Inflammatory macrophage treated with lipopolysaccharide for 4 hours (primary cell): Measurements from ENCODE around the gene RETREG1.
"Not testable (repeated sequence)": the region's sequence is repeated elsewhere in the genome, so short reads cannot be mapped to it uniquely, and the experiment has no call there.

Experiments
- DNase-seq: peaks from one replicate; pipeline ENCODE4 v3.0.0-alpha.2; 2020

Gene RETREG1

DNA sequence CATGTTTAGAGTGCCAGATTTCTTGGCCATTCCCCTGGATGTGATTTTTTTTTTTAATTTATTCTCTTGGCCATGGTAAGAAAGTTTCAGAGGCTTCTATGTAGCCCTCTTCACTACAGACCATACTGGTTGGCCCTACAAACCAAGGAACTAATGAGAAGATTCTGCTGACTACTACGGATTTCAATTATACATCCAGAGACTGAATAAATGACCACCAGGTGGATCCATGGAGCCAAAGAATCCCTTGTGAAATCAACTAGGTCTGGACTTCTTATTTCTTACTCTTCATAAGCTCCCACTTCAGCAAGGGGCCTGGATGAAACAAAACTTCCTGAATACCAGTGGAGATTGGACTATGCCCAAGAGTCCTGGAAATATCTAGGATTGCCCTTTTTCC, 178.8 kb downstream of the RETREG1 start:
- DNase-seq = no peak

- not testable (repeated sequence) for DNase-seq
Observed at GRCh38 chr5:16436065-16436682, 180.6 kb downstream of the RETREG1 start.

GRCh38 chr5:16431490-16431889, 185.3 kb downstream of the RETREG1 start:
- DNase-seq = no peak

DNA sequence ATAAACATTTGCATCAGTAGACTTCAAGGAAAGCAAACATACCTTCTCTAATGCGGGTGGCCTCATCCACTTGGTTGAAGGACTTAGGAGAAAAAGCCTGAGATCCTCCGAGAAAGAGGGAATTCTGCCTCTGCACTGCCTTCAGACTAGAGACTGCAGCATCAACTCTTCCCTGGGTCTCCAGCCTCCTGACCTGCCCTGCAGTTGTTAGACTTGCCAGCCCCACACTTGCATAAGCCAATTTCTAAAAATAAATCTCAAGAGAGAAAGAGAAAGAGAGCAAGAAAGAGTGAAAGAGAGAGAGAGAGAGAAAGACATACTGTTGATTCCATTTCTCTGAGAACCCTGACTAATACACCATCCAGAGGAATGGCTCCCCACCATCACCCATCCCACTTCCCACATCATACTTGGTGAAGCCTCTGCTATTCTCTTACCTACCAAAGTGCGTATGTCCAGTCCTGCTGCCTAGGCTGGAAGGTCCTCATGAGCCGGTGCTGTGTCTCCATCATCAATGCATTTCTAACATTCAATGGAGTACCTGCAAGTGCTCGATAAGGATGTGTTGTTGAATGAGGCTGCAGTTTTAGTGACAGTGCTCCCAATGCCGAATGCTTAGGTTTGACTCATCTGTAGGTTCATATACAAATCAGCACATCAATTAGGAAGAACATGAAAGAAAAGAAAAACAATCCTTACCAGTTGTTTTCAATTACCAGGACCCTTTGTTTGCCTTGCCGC, 186.3 kb downstream of the RETREG1 start:
- no peak for DNase-seq

GRCh38 chr5:16428359-16428758, 188.4 kb downstream of the RETREG1 start:
- DNase-seq = no peak

GRCh38 chr5:16427587-16427986, 189.2 kb downstream of the RETREG1 start:
- no peak for DNase-seq
